ENCODE results near the gene ATL1.

DNA sequence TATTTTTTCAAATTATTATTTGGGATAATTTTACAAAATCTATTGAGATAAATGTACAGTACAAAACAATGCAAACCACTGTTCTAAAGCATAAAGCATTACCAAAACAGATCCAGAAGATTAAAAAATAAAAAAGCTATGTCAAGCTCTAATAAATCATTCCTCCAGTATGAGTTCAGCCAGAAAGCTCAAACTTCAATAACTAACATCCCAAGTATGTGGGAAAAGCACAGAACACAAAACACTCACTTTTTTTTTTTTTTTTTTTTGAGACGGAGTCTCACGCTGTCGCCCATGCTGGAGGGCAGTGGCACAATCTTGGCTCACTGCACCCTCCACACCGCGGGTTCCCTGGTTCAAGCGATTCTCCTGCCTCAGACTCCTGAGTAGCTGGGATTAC is 96.8 kb downstream of the ATL1 start:
- TF ChIP-seq, protein P1, sequence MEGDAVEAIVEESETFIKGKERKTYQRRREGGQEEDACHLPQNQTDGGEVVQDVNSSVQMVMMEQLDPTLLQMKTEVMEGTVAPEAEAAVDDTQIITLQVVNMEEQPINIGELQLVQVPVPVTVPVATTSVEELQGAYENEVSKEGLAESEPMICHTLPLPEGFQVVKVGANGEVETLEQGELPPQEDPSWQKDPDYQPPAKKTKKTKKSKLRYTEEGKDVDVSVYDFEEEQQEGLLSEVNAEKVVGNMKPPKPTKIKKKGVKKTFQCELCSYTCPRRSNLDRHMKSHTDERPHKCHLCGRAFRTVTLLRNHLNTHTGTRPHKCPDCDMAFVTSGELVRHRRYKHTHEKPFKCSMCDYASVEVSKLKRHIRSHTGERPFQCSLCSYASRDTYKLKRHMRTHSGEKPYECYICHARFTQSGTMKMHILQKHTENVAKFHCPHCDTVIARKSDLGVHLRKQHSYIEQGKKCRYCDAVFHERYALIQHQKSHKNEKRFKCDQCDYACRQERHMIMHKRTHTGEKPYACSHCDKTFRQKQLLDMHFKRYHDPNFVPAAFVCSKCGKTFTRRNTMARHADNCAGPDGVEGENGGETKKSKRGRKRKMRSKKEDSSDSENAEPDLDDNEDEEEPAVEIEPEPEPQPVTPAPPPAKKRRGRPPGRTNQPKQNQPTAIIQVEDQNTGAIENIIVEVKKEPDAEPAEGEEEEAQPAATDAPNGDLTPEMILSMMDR (IDR thresholded peaks at IDR 0.05): no peak
- no peak for TF ChIP-seq SIN3A (IDR thresholded peaks at IDR 0.05; ENCODE audit: borderline replicate concordance, insufficient read depth, low read depth, low read length)
- TF ChIP-seq TCF7L2 (IDR thresholded peaks at IDR 0.05; ENCODE audit: low read depth, low read length): no peak
- TF ChIP-seq, protein P2, sequence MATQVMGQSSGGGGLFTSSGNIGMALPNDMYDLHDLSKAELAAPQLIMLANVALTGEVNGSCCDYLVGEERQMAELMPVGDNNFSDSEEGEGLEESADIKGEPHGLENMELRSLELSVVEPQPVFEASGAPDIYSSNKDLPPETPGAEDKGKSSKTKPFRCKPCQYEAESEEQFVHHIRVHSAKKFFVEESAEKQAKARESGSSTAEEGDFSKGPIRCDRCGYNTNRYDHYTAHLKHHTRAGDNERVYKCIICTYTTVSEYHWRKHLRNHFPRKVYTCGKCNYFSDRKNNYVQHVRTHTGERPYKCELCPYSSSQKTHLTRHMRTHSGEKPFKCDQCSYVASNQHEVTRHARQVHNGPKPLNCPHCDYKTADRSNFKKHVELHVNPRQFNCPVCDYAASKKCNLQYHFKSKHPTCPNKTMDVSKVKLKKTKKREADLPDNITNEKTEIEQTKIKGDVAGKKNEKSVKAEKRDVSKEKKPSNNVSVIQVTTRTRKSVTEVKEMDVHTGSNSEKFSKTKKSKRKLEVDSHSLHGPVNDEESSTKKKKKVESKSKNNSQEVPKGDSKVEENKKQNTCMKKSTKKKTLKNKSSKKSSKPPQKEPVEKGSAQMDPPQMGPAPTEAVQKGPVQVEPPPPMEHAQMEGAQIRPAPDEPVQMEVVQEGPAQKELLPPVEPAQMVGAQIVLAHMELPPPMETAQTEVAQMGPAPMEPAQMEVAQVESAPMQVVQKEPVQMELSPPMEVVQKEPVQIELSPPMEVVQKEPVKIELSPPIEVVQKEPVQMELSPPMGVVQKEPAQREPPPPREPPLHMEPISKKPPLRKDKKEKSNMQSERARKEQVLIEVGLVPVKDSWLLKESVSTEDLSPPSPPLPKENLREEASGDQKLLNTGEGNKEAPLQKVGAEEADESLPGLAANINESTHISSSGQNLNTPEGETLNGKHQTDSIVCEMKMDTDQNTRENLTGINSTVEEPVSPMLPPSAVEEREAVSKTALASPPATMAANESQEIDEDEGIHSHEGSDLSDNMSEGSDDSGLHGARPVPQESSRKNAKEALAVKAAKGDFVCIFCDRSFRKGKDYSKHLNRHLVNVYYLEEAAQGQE (IDR thresholded peaks at IDR 0.05; ENCODE audit: insufficient read depth in 1 of 2, low read depth in 2 of 2, low read length in 1 of 2): no peak
- no peak for TF ChIP-seq POLR2AphosphoS5 (IDR thresholded peaks at IDR 0.05; ENCODE audit: low read depth, low read length)

Measured in Panc1 (cell line).